AG04449 (cell line): ENCODE results near the gene IL17D.

ENCODE experiments used
- CTCF ChIA-PET: fragments of 350-600 bp; formaldehyde crosslinking; extraction: SDS; loops from one replicate; lab custom pipeline; 2021; ENCODE audit warnings: antibody characterized with exemption; lab: Yijun Ruan, JAX
- POLR2A ChIA-PET: fragments of 400-600, 350-600 bp; formaldehyde crosslinking; extraction: SDS; loops from one replicate; lab custom pipeline; 2020; ENCODE audit warnings: antibody characterized with exemption, inconsistent platforms; lab: Yijun Ruan, JAX
- DNase-seq: peaks from one replicate; pipeline ENCODE4 v3.0.0-alpha.2; 2010; ENCODE audit warnings: low read depth, low spot score
- H3K4me3 ChIP-seq: 2 replicates; pipeline ENCODE4 v1.5.1; 2011; ENCODE audit warnings: low read depth, mild to moderate bottlenecking, control low read depth, low read length
- TF ChIP-seq, protein P1 (sequence below): IDR thresholded peaks from one replicate; pipeline ENCODE4 v1.5.1; 2011; ENCODE audit warnings: mild to moderate bottlenecking, moderate library complexity, low read length, control low read depth, inconsistent platforms; ENCODE audit not compliant: insufficient read depth; ENCODE audit errors: missing control alignments

The IL17D gene

GRCh38 chr13:20721454-20722357, 18.2 kb downstream of the IL17D start:
- TF ChIP-seq, protein P1, sequence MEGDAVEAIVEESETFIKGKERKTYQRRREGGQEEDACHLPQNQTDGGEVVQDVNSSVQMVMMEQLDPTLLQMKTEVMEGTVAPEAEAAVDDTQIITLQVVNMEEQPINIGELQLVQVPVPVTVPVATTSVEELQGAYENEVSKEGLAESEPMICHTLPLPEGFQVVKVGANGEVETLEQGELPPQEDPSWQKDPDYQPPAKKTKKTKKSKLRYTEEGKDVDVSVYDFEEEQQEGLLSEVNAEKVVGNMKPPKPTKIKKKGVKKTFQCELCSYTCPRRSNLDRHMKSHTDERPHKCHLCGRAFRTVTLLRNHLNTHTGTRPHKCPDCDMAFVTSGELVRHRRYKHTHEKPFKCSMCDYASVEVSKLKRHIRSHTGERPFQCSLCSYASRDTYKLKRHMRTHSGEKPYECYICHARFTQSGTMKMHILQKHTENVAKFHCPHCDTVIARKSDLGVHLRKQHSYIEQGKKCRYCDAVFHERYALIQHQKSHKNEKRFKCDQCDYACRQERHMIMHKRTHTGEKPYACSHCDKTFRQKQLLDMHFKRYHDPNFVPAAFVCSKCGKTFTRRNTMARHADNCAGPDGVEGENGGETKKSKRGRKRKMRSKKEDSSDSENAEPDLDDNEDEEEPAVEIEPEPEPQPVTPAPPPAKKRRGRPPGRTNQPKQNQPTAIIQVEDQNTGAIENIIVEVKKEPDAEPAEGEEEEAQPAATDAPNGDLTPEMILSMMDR = peak; percentile 17
- ChIA-PET CTCF (interaction anchor here (0.6 to 6.4 kb wide), 11 partner anchors 8 to 229 kb away, joined by 3 to 30 read pairs (median 3); no protein-coding TSS in a partner anchor), POLR2A (no interaction called here)
- no peak for DNase-seq
- H3K4me3 ChIP-seq = peak overlapping the region; percentile 44

GRCh38 chr13:20727856-20728255, 24.4 kb downstream of the IL17D start:
- TF ChIP-seq, protein P1 = no peak
- POLR2A ChIA-PET = no interaction called here
- H3K4me3 ChIP-seq = no peak overlapping the region
- no peak for DNase-seq
- CTCF ChIA-PET = interaction anchor here (1.4 to 2.1 kb wide), 2 partner anchors 15 to 101 kb away, joined by 6 to 7 read pairs; no protein-coding TSS in a partner anchor

DNA sequence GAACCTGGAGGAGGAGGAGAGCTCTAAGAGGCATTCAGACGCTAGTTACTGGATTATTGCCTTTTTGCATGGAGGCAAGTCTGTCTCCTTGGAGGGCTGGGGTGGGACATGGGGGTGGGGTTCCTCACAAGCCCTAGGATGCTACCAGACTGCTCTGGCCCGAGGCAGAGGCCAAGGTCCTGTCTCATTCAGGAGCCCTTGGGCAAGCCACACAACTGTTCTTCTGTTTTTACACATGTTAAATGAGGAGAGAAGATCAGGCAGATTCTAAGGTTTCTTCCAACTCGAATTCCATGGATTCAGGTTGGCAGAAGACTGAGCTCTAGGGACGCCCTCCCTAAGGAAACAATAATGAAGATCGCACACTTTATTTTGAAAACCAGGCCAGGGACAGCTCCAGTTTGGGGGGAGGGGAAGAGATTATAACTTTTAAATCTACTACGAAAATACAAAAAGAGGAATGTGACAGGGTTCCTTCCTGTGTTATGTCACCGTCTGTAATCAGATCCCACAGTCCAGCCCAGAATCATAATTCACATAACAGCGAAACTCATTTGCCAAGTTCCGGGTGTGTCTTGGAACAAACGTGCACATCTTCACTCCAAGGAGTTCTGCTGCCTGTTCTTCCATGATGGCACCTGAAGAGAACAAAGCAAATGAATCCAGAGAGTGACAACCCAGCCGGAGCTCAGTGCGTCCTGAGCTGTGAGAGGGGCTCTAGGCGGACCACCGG, 25.2 kb downstream of the IL17D start:
- POLR2A ChIA-PET = no interaction called here
- DNase-seq = no peak
- H3K4me3 ChIP-seq = no peak overlapping the region
- TF ChIP-seq, protein P1 = no peak
- CTCF ChIA-PET = interaction anchor here (1.4 to 2.1 kb wide), 2 partner anchors 16 to 100 kb away, joined by 6 to 7 read pairs; no protein-coding TSS in a partner anchor

DNA sequence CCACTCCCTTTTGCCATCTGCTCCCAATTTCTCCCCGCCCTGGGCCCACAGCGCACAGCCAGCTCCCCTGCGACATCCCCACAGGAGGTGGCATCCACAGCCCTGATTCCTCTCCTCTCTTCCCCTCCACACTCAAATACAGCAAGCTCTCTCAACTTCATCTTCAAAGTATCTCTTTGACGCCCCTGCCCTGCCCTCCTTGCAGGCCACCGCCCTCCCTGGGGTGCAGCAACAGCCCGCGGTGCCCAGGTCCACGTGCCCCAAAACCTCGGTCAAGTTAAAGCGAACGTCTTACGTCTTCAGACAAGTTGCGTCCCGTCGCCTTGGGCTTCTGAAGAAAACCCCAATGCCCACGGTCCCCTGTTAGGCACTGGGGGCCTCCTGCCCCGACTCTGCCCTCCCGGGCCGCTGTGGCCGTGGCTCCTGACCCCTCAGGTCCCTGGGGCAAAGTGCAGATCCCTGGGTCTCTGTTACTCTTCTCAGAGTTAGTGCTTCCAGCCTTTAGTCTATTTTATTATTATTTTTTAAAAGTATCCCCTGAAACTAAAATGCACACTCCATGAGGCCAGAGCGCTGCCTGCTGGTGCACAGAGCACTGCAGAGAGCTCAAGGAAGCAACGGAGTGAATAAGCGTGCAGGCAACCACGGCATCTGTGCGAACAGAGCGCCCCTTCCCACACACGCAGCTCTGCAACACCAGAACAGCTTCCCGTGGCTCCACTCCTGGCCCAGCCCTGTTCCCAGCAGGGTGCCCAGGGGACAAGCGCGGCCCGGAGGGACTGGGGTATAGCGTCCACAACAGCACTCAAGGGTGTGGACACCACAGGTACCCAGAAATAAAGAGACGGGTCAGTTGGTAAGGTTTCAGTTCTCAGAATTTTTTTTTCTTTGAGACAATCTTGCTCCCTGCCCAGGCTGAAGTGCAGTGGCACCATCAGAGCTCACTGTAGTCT, 26.4 kb downstream of the IL17D start:
- ChIA-PET CTCF (interaction anchor here (1.0 kb wide), 1 partner anchor 98 kb away, joined by 4 read pairs; no protein-coding TSS in a partner anchor), POLR2A (no interaction called here)
- no peak for DNase-seq
- TF ChIP-seq, protein P1 = no peak
- no peak overlapping the region for H3K4me3 ChIP-seq

DNA sequence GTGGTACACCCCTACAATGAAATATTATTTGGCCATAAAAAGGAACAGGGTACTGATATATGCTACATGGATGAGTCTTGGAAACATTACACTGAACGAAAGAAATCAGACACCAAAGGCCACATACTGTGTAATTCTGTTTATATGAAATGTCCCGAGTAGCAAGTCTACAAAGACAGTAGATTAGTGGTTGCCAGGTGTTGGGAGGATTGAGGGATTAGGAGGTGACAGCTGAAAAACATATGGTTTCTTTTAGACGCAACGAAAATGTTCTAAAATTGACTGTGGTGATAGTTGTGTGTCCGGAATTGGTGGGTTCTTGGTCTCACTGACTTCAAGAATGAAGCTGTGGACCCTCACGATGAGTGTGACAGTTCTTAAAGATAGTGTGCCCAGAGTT, 35.1 kb downstream of the IL17D start:
- no peak overlapping the region for H3K4me3 ChIP-seq
- ChIA-PET POLR2A (no interaction called here), CTCF (no interaction called here)
- TF ChIP-seq, protein P1 = no peak
- no peak for DNase-seq
